CD8-positive, alpha-beta memory T cell (primary cell): Measurements from ENCODE around the gene FLYWCH1. TPM values are rescaled to one million over a fixed set of nuclear protein-coding genes. Genes with fewer than 3 reads are reported as not detected.

Experiments used
- CTCF ChIA-PET: fragments of 350-600 bp; sonication (Branson Sonifier 250); formaldehyde crosslinking; loops from one replicate; lab custom pipeline; 2021; ENCODE audit warnings: antibody characterized with exemption; lab: Charles Lee
- POLR2A ChIA-PET: fragments of 350-600 bp; sonication (Branson Sonifier 250); formaldehyde crosslinking; loops from one replicate; lab custom pipeline; 2021; ENCODE audit warnings: antibody characterized with exemption; lab: Charles Lee
- DNase-seq, 5 donors: peaks; one replicate each; pipeline versions ENCODE4 v3.0.0 to v3.0.0-alpha.2; 2020 to 2022; ENCODE audit warnings: mixed read lengths in 1 of 5
- H3K27ac ChIP-seq: one replicate; pipeline ENCODE4 v1.7.0; 2013; ENCODE audit warnings: low read depth, mild to moderate bottlenecking, low read length, moderate library complexity
- H3K27me3 ChIP-seq: 2 replicates; pipeline ENCODE4 v1.7.0; 2013; ENCODE audit warnings: low read length, mild to moderate bottlenecking; ENCODE audit not compliant: insufficient read depth, poor library complexity, severe bottlenecking
- H3K36me3 ChIP-seq: 2 replicates; pipeline ENCODE4 v1.7.0; 2013; ENCODE audit warnings: mild to moderate bottlenecking, low read length, moderate library complexity; ENCODE audit not compliant: insufficient read depth
- H3K4me1 ChIP-seq: 2 replicates; pipeline ENCODE4 v1.7.0; 2013; ENCODE audit warnings: mild to moderate bottlenecking, low read length, moderate library complexity; ENCODE audit not compliant: insufficient read depth
- H3K4me3 ChIP-seq: 2 replicates; pipeline ENCODE4 v1.7.0; 2013; ENCODE audit warnings: mild to moderate bottlenecking, low read length
- H3K9me3 ChIP-seq: 2 replicates; pipeline ENCODE4 v1.7.0; 2013; ENCODE audit warnings: mild to moderate bottlenecking, low read length
- H3K27ac Mint-ChIP-seq, 8 donors: one replicate each; pipeline ENCODE4 v1.8.0; 2020 to 2021; ENCODE audit warnings: mixed read lengths in 8 of 8, mild to moderate bottlenecking in 6 of 8, inconsistent platforms in 3 of 8, moderate library complexity in 3 of 8
- H3K27me3 Mint-ChIP-seq, 2 donors: one replicate each; pipeline ENCODE4 v1.8.0; 2020 to 2021; ENCODE audit warnings: mixed read lengths in 2 of 2, mild to moderate bottlenecking in 1 of 2, moderate library complexity in 1 of 2
- H3K36me3 Mint-ChIP-seq, 3 donors: one replicate each; pipeline ENCODE4 v1.8.0; 2020 to 2021; ENCODE audit warnings: mixed read lengths in 3 of 3, inconsistent platforms in 1 of 3, mild to moderate bottlenecking in 1 of 3
- H3K4me1 Mint-ChIP-seq, 3 donors: one replicate each; pipeline ENCODE4 v1.8.0; 2020 to 2021; ENCODE audit warnings: mixed read lengths in 3 of 3, inconsistent platforms in 1 of 3, mild to moderate bottlenecking in 1 of 3
- H3K4me3 Mint-ChIP-seq, 7 donors: one replicate each; pipeline ENCODE4 v1.8.0; 2020 to 2021; ENCODE audit warnings: mixed read lengths in 7 of 7, mild to moderate bottlenecking in 6 of 7, moderate library complexity in 4 of 7, inconsistent platforms in 2 of 7
- H3K9me3 Mint-ChIP-seq, 5 donors: one replicate each; pipeline ENCODE4 v1.8.0; 2020 to 2022; ENCODE audit warnings: mixed read lengths in 5 of 5, mild to moderate bottlenecking in 3 of 5, moderate library complexity in 2 of 5, inconsistent platforms in 1 of 5
- polyA plus RNA-seq: library from polyadenylated mRNA; unstranded; fragments of 300-500 nt; fragmentation: Illumina TruSeq; gene quantifications from one replicate; pipeline ENCODE4 v1.2.3, GENCODE V29; 2021
- total RNA-seq, 2 experiments: library from RNA; stranded (reverse); gene quantifications; one replicate each; pipeline ENCODE4 v1.2.3, GENCODE V29; 2021

The FLYWCH1 gene
- total and polyA plus RNA-seq, 3 experiments from 2014 or later, result 20.9 to 39.8 (median 37.2) TPM

DNA sequence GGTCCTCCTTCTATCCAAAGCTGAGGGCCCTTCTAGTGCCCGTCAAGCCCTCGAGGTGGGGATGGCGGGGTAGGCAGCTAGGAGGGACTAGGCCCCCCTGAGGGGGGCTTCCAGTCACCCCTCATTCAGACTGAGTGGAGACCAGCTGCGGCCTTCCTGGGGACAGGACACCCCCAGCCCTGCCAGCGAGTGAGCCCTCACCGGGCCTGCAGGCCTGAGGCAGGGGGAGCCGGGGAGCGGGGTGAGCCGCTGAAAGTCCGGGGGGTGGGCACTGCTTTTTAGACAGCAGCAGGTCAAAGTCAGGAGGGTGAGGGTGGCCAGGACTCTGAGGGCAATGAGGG lies 43.7 kb downstream of the FLYWCH1 start:
- no peak for DNase-seq

DNA sequence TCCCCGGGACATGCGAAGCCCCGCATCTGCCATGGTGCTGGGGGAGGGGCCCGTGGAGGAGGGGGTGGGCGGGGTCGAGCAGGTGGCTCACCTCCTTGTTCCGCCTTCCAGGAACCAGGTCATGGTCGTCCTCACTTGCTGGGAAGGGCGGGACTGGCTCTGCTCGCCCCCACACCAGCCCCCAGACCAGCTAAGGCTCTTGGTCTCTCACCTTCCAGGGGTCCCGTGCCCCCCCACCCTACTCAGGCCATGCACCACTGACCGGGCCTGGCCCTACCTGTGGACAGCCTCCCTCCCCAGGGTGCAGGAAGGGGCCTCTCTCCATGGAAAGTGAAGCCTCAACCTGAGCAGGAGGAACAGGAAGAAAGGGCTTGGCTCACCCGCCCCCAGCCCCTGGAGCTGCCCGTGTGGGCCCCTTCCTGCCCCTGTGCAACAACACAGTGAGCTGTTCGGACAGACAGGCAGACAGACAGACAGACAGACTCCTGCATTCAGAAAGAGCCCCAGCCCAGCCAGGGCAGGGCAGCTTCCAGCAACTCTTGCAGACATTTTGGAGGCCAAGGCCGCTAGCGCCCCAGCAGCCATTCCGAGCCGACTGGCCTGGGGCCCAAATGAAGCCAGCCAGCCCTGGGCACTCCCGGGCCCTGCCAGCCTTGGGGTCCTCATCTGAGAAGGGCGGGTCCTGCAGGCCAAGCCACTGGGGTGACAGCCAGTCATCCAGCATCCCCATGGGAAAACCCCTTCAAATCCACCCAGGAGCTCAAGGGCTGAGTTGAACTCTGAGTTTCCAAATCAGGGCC lies 44.2 kb downstream of the FLYWCH1 start:
- DNase-seq, result no peak
- no peaks in the 10 kb centered on the region for H3K9me3 ChIP-seq
- Mint-ChIP-seq H3K27me3 (peaks cover 14 to 15% of the 10 kb centered on the region in 2 donors), H3K4me3 (no peak overlapping the region), H3K9me3 (no peaks in the 10 kb centered on the region), H3K36me3 (no peaks in the 10 kb centered on the region), H3K4me1 (no peaks in the 10 kb centered on the region), H3K27ac (no peak overlapping the region)
- no peak overlapping the region for H3K27ac ChIP-seq
- ChIA-PET CTCF (interaction anchor here (0.9 kb wide), 1 partner anchor 9 kb away, joined by 3 read pairs; no protein-coding TSS in a partner anchor), POLR2A (no interaction called here)
- H3K36me3 ChIP-seq, result no peaks in the 10 kb centered on the region
- H3K4me1 ChIP-seq, result no peaks in the 10 kb centered on the region
- no peaks in the 10 kb centered on the region for H3K27me3 ChIP-seq
- no peak overlapping the region for H3K4me3 ChIP-seq

More for the DNA sequence above, 43.7 kb downstream of the FLYWCH1 start:
- no peaks in the 10 kb centered on the region for H3K9me3 ChIP-seq
- ChIA-PET CTCF (no interaction called here), POLR2A (no interaction called here)
- peaks cover 12 to 14% of the 10 kb centered on the region in 2 donors for H3K27me3 Mint-ChIP-seq
- no peaks in the 10 kb centered on the region for H3K9me3 Mint-ChIP-seq
- H3K27ac ChIP-seq, result no peak overlapping the region
- H3K27me3 ChIP-seq, result no peaks in the 10 kb centered on the region
- no peak overlapping the region for H3K4me3 Mint-ChIP-seq
- H3K27ac Mint-ChIP-seq, result no peak overlapping the region
- H3K36me3 ChIP-seq, result no peaks in the 10 kb centered on the region
- no peaks in the 10 kb centered on the region for H3K4me1 ChIP-seq
- no peak overlapping the region for H3K4me3 ChIP-seq
- H3K36me3 Mint-ChIP-seq, result no peaks in the 10 kb centered on the region
- no peaks in the 10 kb centered on the region for H3K4me1 Mint-ChIP-seq

DNA sequence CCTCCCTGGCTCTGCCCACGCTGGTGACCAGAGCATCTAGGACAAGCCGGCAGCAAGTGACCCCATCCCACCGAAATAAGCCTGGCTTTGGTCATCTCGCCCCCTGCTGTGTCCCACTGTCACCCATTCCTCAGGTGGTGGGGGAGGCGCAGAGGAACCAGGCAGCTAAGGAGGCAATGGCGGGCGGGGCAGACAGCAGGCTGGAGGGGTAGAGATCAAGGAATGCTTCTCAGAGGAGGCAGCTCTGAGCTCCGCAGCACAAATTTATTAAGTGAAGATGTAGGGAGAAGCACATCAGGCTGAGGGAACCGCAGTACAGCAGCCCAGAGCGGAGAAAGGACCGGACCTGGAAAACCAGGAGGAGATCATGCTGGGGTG lies 44.8 kb downstream of the FLYWCH1 start:
- H3K27me3 Mint-ChIP-seq, result peaks cover 14 to 16% of the 10 kb centered on the region in 2 donors
- no peaks in the 10 kb centered on the region for H3K9me3 Mint-ChIP-seq
- Histone ChIP-seq H3K9me3 (no peaks in the 10 kb centered on the region), H3K36me3 (no peaks in the 10 kb centered on the region), H3K4me1 (peaks cover 1% of the 10 kb centered on the region), H3K27me3 (no peaks in the 10 kb centered on the region), H3K4me3 (no peak overlapping the region), H3K27ac (no peak overlapping the region)
- H3K4me3 Mint-ChIP-seq, result no peak overlapping the region
- ChIA-PET POLR2A (no interaction called here), CTCF (interaction anchor here (0.9 kb wide), 1 partner anchor 9 kb away, joined by 3 read pairs; no protein-coding TSS in a partner anchor)
- no peak for DNase-seq
- H3K4me1 Mint-ChIP-seq, result peaks cover 0 to under 1% (median under 1%) of the 10 kb centered on the region in 3 donors
- H3K36me3 Mint-ChIP-seq, result no peaks in the 10 kb centered on the region
- H3K27ac Mint-ChIP-seq, result no peak overlapping the region

DNA sequence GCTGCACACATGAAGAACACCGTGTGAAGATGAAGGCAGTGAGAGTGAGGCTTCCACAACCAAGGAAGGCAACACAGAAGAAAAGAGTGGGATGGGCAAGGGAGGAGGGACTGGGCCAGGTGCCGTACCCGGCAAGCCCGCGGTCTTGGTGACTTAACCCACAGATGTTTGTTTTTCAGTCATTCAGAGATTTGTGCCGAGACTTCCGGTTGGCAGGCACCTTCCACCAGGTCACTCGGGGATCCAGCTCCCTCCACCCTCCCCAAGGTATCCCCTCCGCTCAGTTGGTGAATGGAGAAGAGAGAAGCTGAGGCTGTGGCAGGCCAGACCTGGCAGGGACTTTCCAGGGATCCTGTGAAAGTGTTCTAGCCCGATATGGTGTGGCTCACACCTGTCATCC lies 47.5 kb downstream of the FLYWCH1 start:
- no peak overlapping the region for H3K27ac ChIP-seq
- no peaks in the 10 kb centered on the region for H3K9me3 Mint-ChIP-seq
- H3K4me3 Mint-ChIP-seq, result no peak overlapping the region
- no peak overlapping the region for H3K27ac Mint-ChIP-seq
- CTCF ChIA-PET, result interaction anchor here (1.4 to 1.7 kb wide), 2 partner anchors 25 to 28 kb away, joined by 3 to 4 read pairs; no protein-coding TSS in a partner anchor
- POLR2A ChIA-PET, result no interaction called here
- DNase-seq, result no peak
- no peaks in the 10 kb centered on the region for H3K36me3 ChIP-seq
- no peak overlapping the region for H3K4me3 ChIP-seq
- no peaks in the 10 kb centered on the region for H3K36me3 Mint-ChIP-seq
- H3K4me1 ChIP-seq, result peaks cover 18% of the 10 kb centered on the region
- peaks cover 8 to 21% (median 9%) of the 10 kb centered on the region in 3 donors for H3K4me1 Mint-ChIP-seq
- no peaks in the 10 kb centered on the region for H3K9me3 ChIP-seq
- H3K27me3 ChIP-seq, result peaks cover 8% of the 10 kb centered on the region
- peaks cover 21 to 28% of the 10 kb centered on the region in 2 donors for H3K27me3 Mint-ChIP-seq

DNA sequence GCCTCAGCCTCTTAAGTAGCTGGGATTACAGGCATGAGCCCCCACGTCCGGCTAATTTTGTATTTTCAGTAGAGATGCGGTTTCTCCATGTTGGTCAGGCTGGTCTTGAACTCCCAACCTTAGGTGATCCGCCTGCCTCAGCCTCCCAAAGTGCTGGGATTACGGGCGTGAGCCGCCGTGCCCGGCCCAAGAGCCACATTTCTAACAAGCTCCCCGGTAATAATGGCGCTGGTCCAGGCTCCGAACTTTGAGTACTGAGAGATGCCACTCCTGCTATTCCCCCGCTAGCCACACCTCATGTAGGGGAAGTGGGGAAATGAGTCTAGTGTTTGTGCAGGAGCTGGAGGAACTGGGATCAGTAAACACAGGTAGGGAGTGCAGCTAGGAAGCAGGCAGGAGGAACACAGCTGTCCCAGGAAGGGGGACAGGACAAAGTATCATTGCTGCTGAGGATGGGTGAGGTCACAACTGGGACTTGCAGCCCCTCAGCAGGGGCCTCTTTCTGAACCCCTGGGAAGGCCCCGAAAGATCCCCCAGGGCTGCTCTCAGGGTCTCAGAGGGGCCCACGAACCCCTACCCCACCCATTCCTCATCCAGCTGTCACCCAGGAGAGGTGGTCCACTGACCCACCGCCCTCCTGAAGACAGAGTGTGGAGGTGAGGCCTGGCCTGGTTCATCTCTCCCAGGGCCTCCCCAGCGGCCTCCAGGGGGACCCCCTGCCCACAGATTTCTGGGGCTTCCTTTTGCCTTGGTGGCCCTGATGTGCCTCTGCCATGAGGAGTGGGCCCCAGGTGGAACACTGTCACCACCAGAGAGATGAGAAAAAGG lies 48.7 kb downstream of the FLYWCH1 start:
- Mint-ChIP-seq H3K4me3 (no peak overlapping the region), H3K4me1 (peaks cover 10 to 33% (median 12%) of the 10 kb centered on the region in 3 donors), H3K9me3 (no peaks in the 10 kb centered on the region), H3K36me3 (no peaks in the 10 kb centered on the region), H3K27me3 (peaks cover 22 to 31% of the 10 kb centered on the region in 2 donors), H3K27ac (no peak overlapping the region)
- ChIA-PET POLR2A (no interaction called here), CTCF (interaction anchor here (0.7 to 1.8 kb wide), 7 partner anchors 8 to 296 kb away, joined by 3 to 5 read pairs (median 3); partner anchors contain the start of gene PAQR4)
- no peaks in the 10 kb centered on the region for H3K9me3 ChIP-seq
- no peaks in the 10 kb centered on the region for H3K36me3 ChIP-seq
- no peak overlapping the region for H3K27ac ChIP-seq
- H3K4me3 ChIP-seq, result no peak overlapping the region
- peaks cover 27% of the 10 kb centered on the region for H3K4me1 ChIP-seq
- H3K27me3 ChIP-seq, result peaks cover 16% of the 10 kb centered on the region
- DNase-seq, result no peak

DNA sequence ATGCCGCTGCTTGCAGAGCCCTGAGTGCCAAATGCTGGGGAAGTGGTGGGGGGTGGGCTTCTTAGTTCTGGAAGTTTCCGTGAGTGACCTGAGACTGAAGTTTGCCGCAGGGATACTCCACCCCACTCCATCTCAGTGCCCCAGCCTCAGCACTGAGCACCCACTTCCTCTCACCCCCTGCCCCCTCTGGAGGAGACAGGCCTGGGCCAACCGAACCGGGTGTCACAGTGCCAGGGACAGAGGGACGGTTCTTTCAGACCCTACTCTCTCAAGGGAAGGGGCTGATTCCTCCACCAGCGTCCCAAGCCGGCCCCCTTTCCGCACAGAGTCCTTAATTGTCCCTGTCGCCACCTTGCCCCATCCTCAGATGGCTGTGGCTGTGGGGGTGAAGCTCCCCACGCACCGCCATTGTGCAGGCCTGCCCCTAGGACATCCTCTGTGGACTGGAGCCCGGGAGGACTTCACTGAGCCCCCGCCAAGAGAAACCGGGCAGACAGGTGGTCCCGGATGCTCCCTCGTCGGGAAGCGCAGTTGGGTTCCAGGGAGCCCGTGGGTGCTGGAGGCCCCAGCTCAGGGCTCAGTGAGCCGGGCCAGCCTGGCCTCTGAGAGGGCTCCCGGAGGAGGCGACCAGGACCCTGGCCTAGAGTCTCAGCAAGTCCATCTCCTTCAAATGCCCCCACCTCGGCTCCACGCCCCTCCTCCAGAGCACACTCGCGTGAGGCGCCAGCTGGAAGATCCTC lies 50.8 kb downstream of the FLYWCH1 start:
- peaks cover 10 to 39% (median 12%) of the 10 kb centered on the region in 3 donors for H3K4me1 Mint-ChIP-seq
- ChIA-PET POLR2A (interaction anchor here (0.6 kb wide), 1 partner anchor 27 kb away, joined by 4 read pairs; no protein-coding TSS in a partner anchor), CTCF (interaction anchor here (0.8 to 2.3 kb wide), 8 partner anchors 10 to 36 kb away, joined by 3 to 7 read pairs (median 4); no protein-coding TSS in a partner anchor)
- Histone ChIP-seq H3K36me3 (no peaks in the 10 kb centered on the region), H3K9me3 (no peaks in the 10 kb centered on the region), H3K27ac (no peak overlapping the region), H3K4me3 (no peak overlapping the region), H3K27me3 (peaks cover 25% of the 10 kb centered on the region), H3K4me1 (peaks cover 35% of the 10 kb centered on the region)
- H3K9me3 Mint-ChIP-seq, result no peaks in the 10 kb centered on the region
- no peaks in the 10 kb centered on the region for H3K36me3 Mint-ChIP-seq
- no peak overlapping the region for H3K27ac Mint-ChIP-seq
- H3K27me3 Mint-ChIP-seq, result peaks cover 14 to 28% of the 10 kb centered on the region in 2 donors
- peak overlapping the region in 4 of 7 donors; percentile 29 to 75 (median 40) for H3K4me3 Mint-ChIP-seq
- peak in 1 of 5 donors; percentile 47 for DNase-seq

DNA sequence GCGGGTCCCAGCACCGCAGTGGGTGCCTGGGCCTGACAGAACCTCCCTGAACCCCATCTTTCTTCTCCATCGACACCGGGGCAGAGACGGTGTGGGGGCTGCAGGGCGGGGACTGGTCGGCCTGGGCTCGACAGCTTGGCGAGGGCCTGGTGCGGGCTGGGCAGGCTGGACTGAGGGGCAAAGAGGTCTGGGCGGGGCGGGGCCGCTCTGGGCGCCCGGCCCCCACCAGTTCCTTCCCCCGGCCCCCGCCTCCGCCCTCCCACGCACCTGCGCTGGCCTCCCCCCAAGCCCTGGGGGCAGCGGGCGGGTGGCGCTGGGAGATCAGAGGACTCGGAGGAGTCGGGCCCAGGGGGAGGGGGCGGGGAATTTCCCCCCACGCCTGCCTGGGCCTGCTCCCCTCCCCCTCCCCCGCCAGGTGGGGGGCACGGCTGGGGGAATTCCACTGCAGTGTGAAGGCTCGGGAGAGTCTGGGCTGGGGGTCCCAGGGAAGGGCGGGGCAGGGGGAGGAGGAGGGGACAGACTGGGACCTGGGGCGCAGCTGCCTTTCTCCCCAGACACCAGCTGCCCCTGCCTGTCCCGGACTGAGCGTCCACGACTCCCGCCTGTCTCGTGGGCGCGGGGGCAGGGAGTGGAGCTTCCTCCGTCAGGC lies 51.5 kb downstream of the FLYWCH1 start:
- Mint-ChIP-seq H3K36me3 (no peaks in the 10 kb centered on the region), H3K9me3 (no peaks in the 10 kb centered on the region), H3K4me3 (peak overlapping the region in 5 of 7 donors; percentile 47 to 80 (median 68)), H3K27me3 (peaks cover 16 to 32% of the 10 kb centered on the region in 2 donors), H3K27ac (no peak overlapping the region), H3K4me1 (peaks cover 12 to 44% (median 13%) of the 10 kb centered on the region in 3 donors)
- ChIA-PET CTCF (interaction anchor here (0.9 to 2.3 kb wide), 5 partner anchors 11 to 24 kb away, joined by 3 to 7 read pairs (median 3); no protein-coding TSS in a partner anchor), POLR2A (interaction anchor here (0.6 kb wide), 1 partner anchor 27 kb away, joined by 4 read pairs; no protein-coding TSS in a partner anchor)
- no peaks in the 10 kb centered on the region for H3K36me3 ChIP-seq
- H3K4me3 ChIP-seq, result peak overlapping the region; percentile 45
- H3K27me3 ChIP-seq, result peaks cover 32% of the 10 kb centered on the region
- peaks cover 39% of the 10 kb centered on the region for H3K4me1 ChIP-seq
- peak in 4 of 5 donors; percentile 21 to 68 (median 40) for DNase-seq
- no peaks in the 10 kb centered on the region for H3K9me3 ChIP-seq
- H3K27ac ChIP-seq, result no peak overlapping the region
